Measurements from ENCODE around the gene MTA3. TPM values are rescaled to one million over a fixed set of nuclear protein-coding genes. Genes with fewer than 3 reads are reported as not detected.

The MTA3 gene
- total and polyA plus RNA-seq, 2 donors (not counting 3 experiments of a cell fraction or from before 2014, with no cell fraction given), result 36.3 to 53.3 TPM

DNA sequence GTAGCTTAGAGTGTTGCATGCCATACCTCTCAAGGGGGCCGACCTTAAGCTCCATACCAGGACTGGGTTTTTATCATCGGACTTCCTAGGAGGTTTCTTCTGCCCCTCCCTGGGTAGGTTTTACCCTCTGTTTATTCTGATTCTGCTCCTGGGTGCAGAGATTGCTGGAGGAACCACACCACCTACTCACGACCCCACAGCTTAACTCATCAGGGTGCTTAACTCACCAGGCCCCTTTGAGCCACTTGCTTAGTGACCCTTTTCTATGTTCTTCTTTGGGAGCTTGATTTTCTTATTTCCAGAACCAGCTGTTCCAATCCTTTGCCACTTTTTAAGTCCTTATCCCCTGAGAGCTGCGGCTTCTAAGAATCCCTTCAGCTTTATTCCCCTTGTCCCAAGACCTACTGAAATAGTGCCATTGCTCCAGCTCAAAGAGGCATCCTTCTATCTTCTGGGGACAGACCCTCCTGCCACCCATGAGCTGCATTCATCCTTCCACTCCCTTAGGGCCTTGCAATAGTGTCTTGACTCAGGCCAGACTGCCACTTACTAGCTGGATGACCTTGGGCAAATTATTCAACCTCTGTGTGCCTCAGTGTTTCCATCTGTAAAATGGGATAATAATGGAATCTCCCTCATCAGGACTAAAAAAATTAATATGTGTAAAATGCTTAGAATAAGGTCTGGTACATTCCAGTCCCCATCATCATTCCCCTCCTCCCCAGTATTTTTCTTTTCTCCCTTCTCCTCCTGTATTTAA is 189.7 kb downstream of the MTA3 start:
- no peak overlapping the region for H3K4me3 ChIP-seq (replicated peaks in 1 of 3; ENCODE audit: insufficient read depth in 1 of 3, low read depth in 1 of 3, low read length in 3 of 3)
- no peaks in the 10 kb centered on the region for H3K9me3 ChIP-seq (replicated peaks; ENCODE audit: control insufficient read depth, insufficient read depth, low read length)
- ChIA-PET POLR2A (no interaction called here), CTCF (interaction anchor here (1.1 to 1.4 kb wide), 3 partner anchors 11 to 15 kb away, joined by 4 to 6 read pairs (median 6); no protein-coding TSS in a partner anchor)
- H4K20me1 ChIP-seq (replicated peaks; ENCODE audit: control insufficient read depth, extremely low read depth, insufficient read depth, low read length), result no peaks in the 10 kb centered on the region
- H3K36me3 ChIP-seq (ENCODE audit: control insufficient read depth in 2 of 2, extremely low read depth in 1 of 2, insufficient read depth in 2 of 2, low read length in 2 of 2), result peaks cover 0 to 9% of the 10 kb centered on the region in 2 experiments
- no peaks in the 10 kb centered on the region for H3K79me2 ChIP-seq (ENCODE audit: control insufficient read depth, insufficient read depth, low read length)
- TF ChIP-seq EZH2 (IDR thresholded peaks at IDR 0.05; ENCODE audit: borderline replicate concordance, low read depth, low read length, severe bottlenecking) (no peak), POLR2A (IDR thresholded peaks at IDR 0.05; ENCODE audit: low read depth, low read length) (no peak)
- dilution Hi-C loops (cut with MboI; ENCODE audit: extremely low pct_ligation_motif_present, low sequenced_read_pairs), result no loop called here
- DNase-seq (ENCODE audit: low read depth, low spot score) (no peak), FAIRE-seq (no peak)
- H3K9ac ChIP-seq (replicated peaks; ENCODE audit: extremely low read depth, insufficient read depth, low read length), result no peak overlapping the region
- no peak overlapping the region for H3K27ac ChIP-seq (ENCODE audit: insufficient read depth, low read depth, low read length)
- no peak overlapping the region for H2AFZ ChIP-seq (ENCODE audit: low read depth, low read length)
- H3K9me1 ChIP-seq (replicated peaks; ENCODE audit: control insufficient read depth, extremely low read depth, insufficient read depth, low read length), result no peaks in the 10 kb centered on the region
- no TSS peak for BruUV-seq (replicated peaks)
- intact Hi-C loops (cut with micrococcal nuclease), result no loop called here
- H3K27me3 ChIP-seq (ENCODE audit: control insufficient read depth in 2 of 2, insufficient read depth in 2 of 2, low read length in 2 of 2), result no peaks in the 10 kb centered on the region
- H3K4me2 ChIP-seq (ENCODE audit: insufficient read depth, low read length), result no peak overlapping the region
- no peaks in the 10 kb centered on the region for H3K4me1 ChIP-seq (ENCODE audit: control insufficient read depth, extremely low read depth, insufficient read depth, low read length)

DNA sequence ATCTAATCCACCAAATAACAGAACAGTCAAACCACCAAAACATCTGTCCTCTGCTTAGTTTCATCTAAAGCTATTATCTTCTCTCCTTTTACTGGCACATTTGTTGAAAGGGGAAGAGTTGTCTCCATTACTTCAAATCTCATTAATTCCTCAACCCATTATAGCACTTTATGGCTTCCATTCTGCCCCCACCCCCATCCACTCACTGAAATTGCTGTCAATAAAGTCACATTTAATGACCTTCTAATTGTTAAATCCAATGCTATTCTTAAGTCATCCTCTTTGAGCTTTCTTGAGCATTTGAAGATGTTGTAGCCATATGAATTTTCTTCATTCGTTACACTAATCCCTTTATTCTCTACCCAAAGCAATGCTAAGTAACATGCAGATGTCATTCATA is 190.3 kb downstream of the MTA3 start:
- FAIRE-seq, result no peak
- no TSS peak for BruUV-seq (replicated peaks)

More for the DNA sequence above, 190.3 kb downstream of the MTA3 start:
- no peak overlapping the region for H3K9ac ChIP-seq (replicated peaks; ENCODE audit: extremely low read depth, insufficient read depth, low read length)
- intact Hi-C loops (cut with micrococcal nuclease), result no loop called here
- no peak overlapping the region for H3K4me2 ChIP-seq (ENCODE audit: insufficient read depth, low read length)
- no peak overlapping the region for H3K27ac ChIP-seq (ENCODE audit: insufficient read depth, low read depth, low read length)
- no peaks in the 10 kb centered on the region for H3K27me3 ChIP-seq (ENCODE audit: control insufficient read depth in 2 of 2, insufficient read depth in 2 of 2, low read length in 2 of 2)
- POLR2A ChIA-PET, result no interaction called here
- no peaks in the 10 kb centered on the region for H3K9me3 ChIP-seq (replicated peaks; ENCODE audit: control insufficient read depth, insufficient read depth, low read length)
- H3K9me1 ChIP-seq (replicated peaks; ENCODE audit: control insufficient read depth, extremely low read depth, insufficient read depth, low read length), result no peaks in the 10 kb centered on the region
- no peaks in the 10 kb centered on the region for H3K79me2 ChIP-seq (ENCODE audit: control insufficient read depth, insufficient read depth, low read length)
- peaks cover 0 to 7% of the 10 kb centered on the region in 2 experiments for H3K36me3 ChIP-seq (ENCODE audit: control insufficient read depth in 2 of 2, extremely low read depth in 1 of 2, insufficient read depth in 2 of 2, low read length in 2 of 2)
- DNase-seq (ENCODE audit: low read depth, low spot score), result no peak
- no peak overlapping the region for H3K4me3 ChIP-seq (replicated peaks in 1 of 3; ENCODE audit: insufficient read depth in 1 of 3, low read depth in 1 of 3, low read length in 3 of 3)
- H2AFZ ChIP-seq (ENCODE audit: low read depth, low read length), result no peak overlapping the region
- TF ChIP-seq POLR2AphosphoS5 (IDR thresholded peaks at IDR 0.05; ENCODE audit: insufficient read depth, low read depth, low read length) (no peak), POLR2A (IDR thresholded peaks at IDR 0.05; ENCODE audit: low read depth, low read length) (no peak), JUN (IDR thresholded peaks at IDR 0.05; ENCODE audit: borderline replicate concordance, insufficient read depth, insufficient read length, low read depth) (no peak), MYC (IDR thresholded peaks at IDR 0.05; ENCODE audit: low read depth, low read length) (no peak), GATA2 (IDR thresholded peaks at IDR 0.05; ENCODE audit: insufficient read depth, insufficient read length, low read depth, low read length) (no peak), EZH2 (IDR thresholded peaks at IDR 0.05; ENCODE audit: borderline replicate concordance, low read depth, low read length, severe bottlenecking) (no peak), FOS (IDR thresholded peaks at IDR 0.05; ENCODE audit: borderline replicate concordance, insufficient read depth, low read length) (no peak)
- TF ChIP-seq, protein P1, sequence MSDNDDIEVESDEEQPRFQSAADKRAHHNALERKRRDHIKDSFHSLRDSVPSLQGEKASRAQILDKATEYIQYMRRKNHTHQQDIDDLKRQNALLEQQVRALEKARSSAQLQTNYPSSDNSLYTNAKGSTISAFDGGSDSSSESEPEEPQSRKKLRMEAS (IDR thresholded peaks at IDR 0.05; ENCODE audit: insufficient read depth, insufficient read length), result no peak
- TF ChIP-seq, protein P2, sequence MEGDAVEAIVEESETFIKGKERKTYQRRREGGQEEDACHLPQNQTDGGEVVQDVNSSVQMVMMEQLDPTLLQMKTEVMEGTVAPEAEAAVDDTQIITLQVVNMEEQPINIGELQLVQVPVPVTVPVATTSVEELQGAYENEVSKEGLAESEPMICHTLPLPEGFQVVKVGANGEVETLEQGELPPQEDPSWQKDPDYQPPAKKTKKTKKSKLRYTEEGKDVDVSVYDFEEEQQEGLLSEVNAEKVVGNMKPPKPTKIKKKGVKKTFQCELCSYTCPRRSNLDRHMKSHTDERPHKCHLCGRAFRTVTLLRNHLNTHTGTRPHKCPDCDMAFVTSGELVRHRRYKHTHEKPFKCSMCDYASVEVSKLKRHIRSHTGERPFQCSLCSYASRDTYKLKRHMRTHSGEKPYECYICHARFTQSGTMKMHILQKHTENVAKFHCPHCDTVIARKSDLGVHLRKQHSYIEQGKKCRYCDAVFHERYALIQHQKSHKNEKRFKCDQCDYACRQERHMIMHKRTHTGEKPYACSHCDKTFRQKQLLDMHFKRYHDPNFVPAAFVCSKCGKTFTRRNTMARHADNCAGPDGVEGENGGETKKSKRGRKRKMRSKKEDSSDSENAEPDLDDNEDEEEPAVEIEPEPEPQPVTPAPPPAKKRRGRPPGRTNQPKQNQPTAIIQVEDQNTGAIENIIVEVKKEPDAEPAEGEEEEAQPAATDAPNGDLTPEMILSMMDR (IDR thresholded peaks at IDR 0.05; ENCODE audit: extremely low read depth in 1 of 2, insufficient read depth in 1 of 2, low read depth in 1 of 2, low read length in 2 of 2), result no peak
- H4K20me1 ChIP-seq (replicated peaks; ENCODE audit: control insufficient read depth, extremely low read depth, insufficient read depth, low read length), result no peaks in the 10 kb centered on the region
- CTCF ChIA-PET, result interaction anchor here (1.2 to 1.4 kb wide), 2 partner anchors 10 to 14 kb away, joined by 4 to 6 read pairs; no protein-coding TSS in a partner anchor
- no peaks in the 10 kb centered on the region for H3K4me1 ChIP-seq (ENCODE audit: control insufficient read depth, extremely low read depth, insufficient read depth, low read length)
- dilution Hi-C loops (cut with MboI; ENCODE audit: extremely low pct_ligation_motif_present, low sequenced_read_pairs), result no loop called here

All from endothelial cell of umbilical vein (primary cell).